ENCODE data around the gene CFI.

DNA sequence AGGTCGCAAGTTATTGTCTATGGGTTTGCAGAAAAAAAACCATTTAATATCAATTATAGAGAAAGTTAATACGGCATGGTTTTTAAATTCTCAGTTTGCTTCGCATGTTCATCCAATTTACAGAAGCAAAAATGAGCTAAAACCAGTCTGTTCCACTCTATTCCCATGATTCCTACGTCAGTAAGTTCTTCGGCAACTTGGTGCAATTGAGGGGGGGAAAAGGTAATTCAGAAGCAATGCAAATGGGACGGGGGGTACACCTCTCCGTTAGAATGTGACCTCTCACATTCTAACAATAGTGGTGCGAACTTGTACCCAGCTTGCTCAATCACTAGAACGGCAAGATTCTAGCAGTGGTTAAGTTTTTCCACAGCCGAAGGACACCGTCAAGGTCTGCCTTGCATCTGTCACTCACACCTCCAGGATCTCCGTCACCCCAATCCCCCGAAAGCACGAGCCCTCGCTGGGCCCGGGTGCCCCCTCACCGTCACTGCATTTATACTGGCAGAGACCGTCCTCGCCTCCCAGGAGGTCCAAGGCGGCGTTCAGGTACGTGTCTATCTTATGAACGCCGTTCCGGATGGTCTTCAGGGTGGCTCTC lies 72.6 kb downstream of the CFI start:
- no peak for TF ChIP-seq POLR2A (IDR thresholded peaks at IDR 0.05; ENCODE audit: low read depth, low read length)
- no peak for TF ChIP-seq POLR2AphosphoS5 (IDR thresholded peaks at IDR 0.05; ENCODE audit: low read depth, low read length)
- TF ChIP-seq SPI1 (IDR thresholded peaks at IDR 0.05; ENCODE audit: low read depth, low read length), result no peak
- no peak for TF ChIP-seq POU2F2 (IDR thresholded peaks at IDR 0.05; ENCODE audit: low read depth, low read length)
- no peak for TF ChIP-seq TAF1 (IDR thresholded peaks at IDR 0.05; ENCODE audit: low read depth, low read length)
